ENCODE measurements around the gene LAMA2.

The LAMA2 gene

GRCh38 chr6:129215916-129216520 is 333.1 kb downstream of the LAMA2 start:
- no peak for DNase-seq (ENCODE audit: low spot score)

- DNase-seq (ENCODE audit: low spot score): no peak
Observed at GRCh38 chr6:129217701-129218100, 334.8 kb downstream of the LAMA2 start.

GRCh38 chr6:129233458-129234134 is 350.7 kb downstream of the LAMA2 start:
- DNase-seq (ENCODE audit: low spot score): no peak

- no peak for DNase-seq (ENCODE audit: low spot score)
Observed at GRCh38 chr6:129235167-129236000, 352.4 kb downstream of the LAMA2 start.

- no peak for DNase-seq (ENCODE audit: low spot score)
Observed at GRCh38 chr6:129236001-129236517, 353.1 kb downstream of the LAMA2 start.

GRCh38 chr6:129238991-129239390 is 356.1 kb downstream of the LAMA2 start:
- DNase-seq (ENCODE audit: low spot score): no peak

GRCh38 chr6:129239825-129240491 is 357.0 kb downstream of the LAMA2 start:
- no peak for DNase-seq (ENCODE audit: low spot score)

- no peak for DNase-seq (ENCODE audit: low spot score)
Observed at GRCh38 chr6:129240492-129240853, 357.5 kb downstream of the LAMA2 start.

GRCh38 chr6:129242546-129242945 is 359.6 kb downstream of the LAMA2 start:
- no peak for DNase-seq (ENCODE audit: low spot score)

GRCh38 chr6:129243377-129243776 is 360.4 kb downstream of the LAMA2 start:
- DNase-seq (ENCODE audit: low spot score): no peak

- DNase-seq (ENCODE audit: low spot score): no peak
Observed at GRCh38 chr6:129248946-129249345, 366.0 kb downstream of the LAMA2 start.

- peak; percentile 58 for DNase-seq (ENCODE audit: low spot score)
Observed at GRCh38 chr6:129251669-129252376, 368.9 kb downstream of the LAMA2 start.

GRCh38 chr6:129252377-129253071 is 369.6 kb downstream of the LAMA2 start:
- no peak for DNase-seq (ENCODE audit: low spot score)

GRCh38 chr6:129253242-129253641 is 370.3 kb downstream of the LAMA2 start:
- DNase-seq (ENCODE audit: low spot score): no peak

- no peak for DNase-seq (ENCODE audit: low spot score)
Observed at GRCh38 chr6:129253727-129254126, 370.8 kb downstream of the LAMA2 start.

- no peak for DNase-seq (ENCODE audit: low spot score)
Observed at GRCh38 chr6:129257196-129257595, 374.3 kb downstream of the LAMA2 start.

GRCh38 chr6:129262661-129263060 is 379.7 kb downstream of the LAMA2 start:
- DNase-seq (ENCODE audit: low spot score): no peak

- DNase-seq (ENCODE audit: low spot score): no peak
Observed at GRCh38 chr6:129263176-129263575, 380.2 kb downstream of the LAMA2 start.

GRCh38 chr6:129264480-129265045 is 381.6 kb downstream of the LAMA2 start:
- no peak for DNase-seq (ENCODE audit: low spot score)

GRCh38 chr6:129267028-129267427 is 384.1 kb downstream of the LAMA2 start:
- no peak for DNase-seq (ENCODE audit: low spot score)

- no peak for DNase-seq (ENCODE audit: low spot score)
Observed at GRCh38 chr6:129269076-129269475, 386.1 kb downstream of the LAMA2 start.
